ENCODE measurements around the gene HAPLN1. TPM values are rescaled to one million over a fixed set of nuclear protein-coding genes. Genes with fewer than 3 reads are reported as not detected.
"Not testable (repeated sequence)": the region's sequence is repeated elsewhere in the genome, so short reads cannot be mapped to it uniquely, and the experiment has no call there.

HAPLN1 gene
- total RNA-seq, 2 donors from 2014 or later, result 0.14 TPM; not detected in 1

- H3K27ac ChIP-seq, result no peak overlapping the region
- DNase-seq (ENCODE audit: low spot score), result no peak
- no peaks in the 10 kb centered on the region for H3K27me3 ChIP-seq (replicated peaks; ENCODE audit: insufficient read depth)
- intact Hi-C loops (cut with DNase I), result no loop called here
- WGBS, result 92% methylated on average over 3 of the region's 3 CpGs
- H3K4me1 ChIP-seq (replicated peaks), result no peaks in the 10 kb centered on the region
- TF ChIP-seq CTCF (IDR thresholded peaks at IDR 0.05), result no peak
- no peak for TF ChIP-seq POLR2AphosphoS5 (IDR thresholded peaks at IDR 0.05)
- TF ChIP-seq POLR2A (IDR thresholded peaks at IDR 0.05), result no peak
- H3K36me3 ChIP-seq, result no peaks in the 10 kb centered on the region
- no peaks in the 10 kb centered on the region for H3K9me3 ChIP-seq
- H3K4me3 ChIP-seq, result no peak overlapping the region
Observed at GRCh38 chr5:83741571-83741970, 20.9 kb upstream of the HAPLN1 start.

GRCh38 chr5:83740741-83741140 is 20.1 kb upstream of the HAPLN1 start:
- no peaks in the 10 kb centered on the region for H3K27me3 ChIP-seq (replicated peaks; ENCODE audit: insufficient read depth)
- no peaks in the 10 kb centered on the region for H3K4me1 ChIP-seq (replicated peaks)
- intact Hi-C loops (cut with DNase I), result no loop called here
- H3K9me3 ChIP-seq, result no peaks in the 10 kb centered on the region
- no peak overlapping the region for H3K4me3 ChIP-seq
- WGBS, result 96% methylated on average over 2 of the region's 2 CpGs
- DNase-seq (ENCODE audit: low spot score), result no peak
- H3K36me3 ChIP-seq, result no peaks in the 10 kb centered on the region
- TF ChIP-seq POLR2AphosphoS5 (IDR thresholded peaks at IDR 0.05) (no peak), POLR2A (IDR thresholded peaks at IDR 0.05) (no peak), CTCF (IDR thresholded peaks at IDR 0.05) (no peak)
- H3K27ac ChIP-seq, result no peak overlapping the region

- 100% methylated on average over 2 of the region's 2 CpGs for WGBS
- DNase-seq (ENCODE audit: low spot score); H3K36me3 ChIP-seq; H3K9me3 ChIP-seq; H3K4me3 ChIP-seq; H3K27me3 ChIP-seq (replicated peaks; ENCODE audit: insufficient read depth); H3K4me1 ChIP-seq (replicated peaks); H3K27ac ChIP-seq; intact Hi-C loops (cut with DNase I): not testable (repeated sequence)
Observed at GRCh38 chr5:83736169-83736568, 15.5 kb upstream of the HAPLN1 start.

DNA sequence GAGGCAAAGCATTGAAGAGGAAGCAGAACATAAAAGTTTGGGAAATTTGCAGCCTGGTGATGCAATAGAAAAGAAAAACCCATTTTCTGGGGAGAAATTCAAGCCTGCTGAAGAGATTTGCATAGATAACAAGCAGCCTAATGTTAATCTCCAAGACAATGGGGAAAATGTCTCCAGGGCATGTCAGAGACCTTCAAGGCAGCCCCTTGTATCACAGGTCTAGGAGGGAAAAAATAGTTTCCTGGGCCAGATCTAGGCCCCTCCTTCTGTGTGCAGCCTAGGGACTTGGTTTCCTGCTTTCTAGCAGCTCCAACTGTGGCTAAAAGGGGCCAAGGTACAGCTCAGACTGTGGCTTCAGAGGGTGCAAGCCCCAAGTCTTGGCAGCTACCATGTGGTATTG is 14.4 kb upstream of the HAPLN1 start:
- H3K4me3 ChIP-seq; H3K9me3 ChIP-seq; H3K36me3 ChIP-seq; H3K4me1 ChIP-seq (replicated peaks); H3K27ac ChIP-seq; H3K27me3 ChIP-seq (replicated peaks; ENCODE audit: insufficient read depth); DNase-seq (ENCODE audit: low spot score); intact Hi-C loops (cut with DNase I): not testable (repeated sequence)

- TF ChIP-seq CTCF (IDR thresholded peaks at IDR 0.05) (no peak), POLR2A (IDR thresholded peaks at IDR 0.05) (no peak), POLR2AphosphoS5 (IDR thresholded peaks at IDR 0.05) (no peak)
- Histone ChIP-seq H3K4me1 (replicated peaks) (no peaks in the 10 kb centered on the region), H3K4me3 (no peak overlapping the region), H3K27me3 (replicated peaks; ENCODE audit: insufficient read depth) (no peaks in the 10 kb centered on the region), H3K27ac (no peak overlapping the region), H3K36me3 (no peaks in the 10 kb centered on the region), H3K9me3 (no peaks in the 10 kb centered on the region)
- intact Hi-C loops (cut with DNase I), result no loop called here
- DNase-seq (ENCODE audit: low spot score), result no peak
- WGBS, result 72% methylated on average over 2 of the region's 2 CpGs
Observed at GRCh38 chr5:83731638-83732037, 11.0 kb upstream of the HAPLN1 start.

GRCh38 chr5:83729362-83729761 is 8.7 kb upstream of the HAPLN1 start:
- Histone ChIP-seq H3K4me1 (replicated peaks) (no peaks in the 10 kb centered on the region), H3K27ac (no peak overlapping the region), H3K27me3 (replicated peaks; ENCODE audit: insufficient read depth) (no peaks in the 10 kb centered on the region), H3K36me3 (no peaks in the 10 kb centered on the region), H3K4me3 (no peak overlapping the region), H3K9me3 (no peaks in the 10 kb centered on the region)
- intact Hi-C loops (cut with DNase I), result no loop called here
- DNase-seq (ENCODE audit: low spot score), result no peak
- no peak for TF ChIP-seq CTCF (IDR thresholded peaks at IDR 0.05)
- no peak for TF ChIP-seq POLR2AphosphoS5 (IDR thresholded peaks at IDR 0.05)
- no peak for TF ChIP-seq POLR2A (IDR thresholded peaks at IDR 0.05)

Data from prostate gland (tissue), 2 donors.